ENCODE measurements around the gene HLA-DQA1.

GRCh38 chr6:32610682-32611296, 26.4 kb upstream of the HLA-DQA1 start:
- no peak for TF ChIP-seq CTCF (conservative IDR thresholded peaks at IDR 0.05; ENCODE audit: low read length)
- no peak for TF ChIP-seq EZH2phosphoT487 (IDR thresholded peaks at IDR 0.05; ENCODE audit: borderline replicate concordance)
